ENCODE measurements around the gene EPSTI1.

EPSTI1 gene

DNA sequence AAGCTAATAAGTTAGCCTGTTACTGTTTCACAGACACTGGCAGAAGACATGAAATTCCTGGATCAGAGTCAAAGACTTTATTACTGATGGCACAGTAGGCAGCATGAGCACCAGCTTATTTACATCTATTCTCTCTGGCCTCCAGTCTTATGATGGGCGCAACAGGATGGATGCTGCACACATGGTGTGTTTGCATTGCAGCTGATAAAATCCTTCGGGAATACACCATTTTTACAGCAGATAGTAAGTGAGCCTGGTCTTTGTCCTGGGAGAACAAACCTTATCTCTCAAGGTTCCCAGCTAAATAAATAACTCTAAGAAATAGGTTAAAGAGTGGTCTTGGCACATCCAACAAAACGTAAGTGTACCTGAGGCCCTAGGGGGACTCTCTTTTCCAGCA is 16.0 kb downstream of the EPSTI1 start:
- TF ChIP-seq, protein P1, sequence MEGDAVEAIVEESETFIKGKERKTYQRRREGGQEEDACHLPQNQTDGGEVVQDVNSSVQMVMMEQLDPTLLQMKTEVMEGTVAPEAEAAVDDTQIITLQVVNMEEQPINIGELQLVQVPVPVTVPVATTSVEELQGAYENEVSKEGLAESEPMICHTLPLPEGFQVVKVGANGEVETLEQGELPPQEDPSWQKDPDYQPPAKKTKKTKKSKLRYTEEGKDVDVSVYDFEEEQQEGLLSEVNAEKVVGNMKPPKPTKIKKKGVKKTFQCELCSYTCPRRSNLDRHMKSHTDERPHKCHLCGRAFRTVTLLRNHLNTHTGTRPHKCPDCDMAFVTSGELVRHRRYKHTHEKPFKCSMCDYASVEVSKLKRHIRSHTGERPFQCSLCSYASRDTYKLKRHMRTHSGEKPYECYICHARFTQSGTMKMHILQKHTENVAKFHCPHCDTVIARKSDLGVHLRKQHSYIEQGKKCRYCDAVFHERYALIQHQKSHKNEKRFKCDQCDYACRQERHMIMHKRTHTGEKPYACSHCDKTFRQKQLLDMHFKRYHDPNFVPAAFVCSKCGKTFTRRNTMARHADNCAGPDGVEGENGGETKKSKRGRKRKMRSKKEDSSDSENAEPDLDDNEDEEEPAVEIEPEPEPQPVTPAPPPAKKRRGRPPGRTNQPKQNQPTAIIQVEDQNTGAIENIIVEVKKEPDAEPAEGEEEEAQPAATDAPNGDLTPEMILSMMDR (IDR thresholded peaks at IDR 0.05; ENCODE audit: control insufficient read depth, extremely low read depth, insufficient read depth) = no peak
- no peak for DNase-seq (ENCODE audit: low read depth)
- H3K4me3 ChIP-seq (ENCODE audit: low read depth, low read length) = no peak overlapping the region

DNA sequence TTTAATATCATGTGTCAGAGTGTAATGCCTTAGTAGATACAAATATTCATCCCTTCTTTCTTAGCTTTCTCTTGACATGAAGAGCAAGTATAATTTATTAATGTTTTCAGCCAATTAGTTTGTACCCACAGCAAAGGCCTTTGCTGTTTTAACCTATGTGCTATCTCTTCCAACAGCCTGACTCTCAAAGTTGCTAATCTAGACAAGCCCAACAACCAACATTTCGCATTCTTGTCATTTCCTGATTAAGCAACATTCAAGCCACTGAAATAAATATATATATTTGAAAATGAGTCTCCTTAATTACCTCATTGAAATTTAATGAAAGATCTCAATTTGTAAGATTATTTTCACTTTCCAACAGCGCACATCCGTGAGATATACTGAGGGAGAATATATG is 18.5 kb downstream of the EPSTI1 start:
- H3K4me3 ChIP-seq (ENCODE audit: low read depth, low read length) = no peak overlapping the region
- TF ChIP-seq, protein P1 (IDR thresholded peaks at IDR 0.05; ENCODE audit: control insufficient read depth, extremely low read depth, insufficient read depth) = no peak
- no peak for DNase-seq (ENCODE audit: low read depth)

DNA sequence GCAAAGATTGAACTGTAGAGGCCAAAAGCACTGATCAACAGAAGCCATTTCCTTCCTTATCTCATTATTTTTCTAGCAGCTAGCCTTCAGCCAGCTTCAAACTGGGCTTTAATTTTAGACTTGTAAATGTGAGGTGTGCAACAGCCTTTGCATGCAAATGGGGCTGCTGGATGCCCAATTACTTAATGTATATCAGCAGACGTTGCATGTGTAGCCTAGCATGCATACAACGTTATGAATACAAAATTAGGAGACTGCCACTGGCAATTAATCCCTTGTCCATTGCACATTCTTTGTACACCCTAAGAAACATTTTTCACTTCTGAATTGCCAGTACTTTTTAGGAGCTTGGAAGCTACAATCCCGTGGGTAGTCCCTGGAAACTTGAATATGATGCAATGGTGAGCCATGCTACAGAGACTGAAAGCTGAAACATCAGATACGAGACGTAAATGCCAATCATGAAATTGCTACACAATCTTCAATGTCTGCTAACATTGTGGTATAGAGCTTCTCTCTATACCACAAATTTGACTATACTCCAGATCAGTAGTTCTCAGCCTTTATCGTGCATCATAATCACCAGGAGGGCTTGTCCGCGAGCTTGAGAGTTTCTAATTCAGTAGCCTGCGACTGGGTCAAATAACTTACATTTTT is 20.2 kb downstream of the EPSTI1 start:
- no peak overlapping the region for H3K4me3 ChIP-seq (ENCODE audit: low read depth, low read length)
- DNase-seq (ENCODE audit: low read depth) = no peak
- TF ChIP-seq, protein P1 (IDR thresholded peaks at IDR 0.05; ENCODE audit: control insufficient read depth, extremely low read depth, insufficient read depth) = no peak

DNA sequence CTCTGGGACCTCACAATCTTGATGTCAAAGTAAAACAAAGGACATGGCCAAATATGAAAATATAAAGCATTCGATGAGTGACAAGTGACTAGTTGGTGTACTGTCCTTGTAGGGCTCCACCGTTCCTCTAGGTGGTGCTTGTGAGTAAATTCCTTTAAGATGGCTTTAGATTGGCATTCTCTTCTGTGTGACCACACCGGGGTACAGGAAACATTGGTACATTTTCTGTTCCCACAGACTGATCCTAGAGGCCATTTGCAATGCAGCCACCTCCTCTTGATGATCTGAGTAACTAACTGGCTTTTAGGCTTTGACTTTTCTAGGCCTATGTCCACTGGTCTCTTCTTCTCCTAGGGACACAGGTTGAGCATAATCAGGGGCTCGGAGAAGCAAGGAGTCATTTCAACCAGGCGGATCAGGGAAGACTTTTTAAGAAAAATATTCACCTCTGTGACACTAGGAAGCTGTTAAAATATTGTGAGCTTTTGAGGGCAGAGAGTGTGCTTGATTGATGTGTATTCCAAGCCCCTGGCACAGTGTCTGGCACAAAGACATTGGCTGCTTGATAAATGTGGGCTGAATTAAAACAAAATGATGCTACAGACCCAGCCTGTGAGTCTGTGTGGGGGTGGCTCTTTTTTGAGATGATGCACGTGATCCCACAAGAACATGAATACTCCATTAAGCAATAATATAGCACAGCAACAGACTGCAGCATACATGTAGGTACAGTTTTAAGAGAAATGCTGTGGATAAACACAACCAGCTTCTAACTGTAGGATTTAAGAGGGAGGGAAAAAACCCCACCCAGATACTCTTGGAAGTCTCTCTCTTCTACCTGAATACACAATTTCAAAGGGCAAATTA is 21.0 kb downstream of the EPSTI1 start:
- no peak for DNase-seq (ENCODE audit: low read depth)
- TF ChIP-seq, protein P1 (IDR thresholded peaks at IDR 0.05; ENCODE audit: control insufficient read depth, extremely low read depth, insufficient read depth) = peak; percentile 60
- H3K4me3 ChIP-seq (ENCODE audit: low read depth, low read length) = no peak overlapping the region

DNA sequence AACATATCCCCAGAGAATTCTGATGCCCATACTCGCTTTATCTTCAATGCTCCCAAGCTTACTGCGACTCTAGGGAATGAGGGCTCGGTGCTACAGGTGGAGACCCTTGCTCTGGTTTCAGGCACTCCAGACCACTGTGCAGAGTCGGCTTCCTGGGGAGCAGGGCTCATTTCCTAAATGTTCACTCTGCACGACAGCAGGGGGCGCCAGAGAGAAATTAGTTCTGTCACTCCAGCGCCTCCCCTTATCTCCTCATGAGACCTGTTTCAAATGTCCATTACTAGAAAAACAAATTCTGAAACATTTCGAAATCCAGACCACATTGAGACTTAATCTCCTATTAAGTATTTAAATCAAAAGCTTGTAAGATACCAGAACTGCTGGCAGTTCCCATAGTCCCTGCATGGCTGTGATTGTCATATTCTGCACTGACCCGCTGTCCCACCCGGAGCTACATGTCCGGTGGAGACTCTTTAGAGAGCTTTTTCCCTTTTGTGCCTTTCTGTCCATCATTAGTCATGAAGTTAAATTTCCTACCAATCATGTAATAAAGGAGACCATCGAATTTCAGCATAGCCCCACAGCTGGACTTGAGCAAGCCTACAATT is 22.4 kb downstream of the EPSTI1 start:
- DNase-seq (ENCODE audit: low read depth) = no peak
- no peak overlapping the region for H3K4me3 ChIP-seq (ENCODE audit: low read depth, low read length)
- TF ChIP-seq, protein P1 (IDR thresholded peaks at IDR 0.05; ENCODE audit: control insufficient read depth, extremely low read depth, insufficient read depth) = peak; percentile 60

DNA sequence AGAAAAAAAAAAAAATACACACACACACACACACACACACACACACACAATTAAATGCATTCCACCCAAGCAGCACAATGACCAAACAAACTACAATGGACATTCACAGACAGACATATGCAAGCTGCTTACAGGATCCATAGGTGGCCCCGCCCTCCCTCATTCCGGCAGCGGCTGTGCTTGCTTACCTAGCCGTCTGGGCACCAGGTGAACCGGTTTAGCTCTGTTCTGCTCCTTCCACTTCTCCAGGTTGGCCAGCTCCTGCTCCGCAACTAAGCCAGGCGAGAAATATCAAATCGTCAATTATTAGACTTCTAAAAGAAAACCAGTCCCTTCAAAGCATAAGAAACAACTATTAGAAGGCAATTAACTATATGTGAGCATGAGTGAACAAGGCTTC is 23.1 kb downstream of the EPSTI1 start:
- DNase-seq (ENCODE audit: low read depth) = peak; percentile 80
- H3K4me3 ChIP-seq (ENCODE audit: low read depth, low read length) = no peak overlapping the region
- TF ChIP-seq, protein P1 (IDR thresholded peaks at IDR 0.05; ENCODE audit: control insufficient read depth, extremely low read depth, insufficient read depth) = no peak

All from LNCaP clone FGC (cell line).